Measurements from ENCODE around the gene NAGA.

DNA sequence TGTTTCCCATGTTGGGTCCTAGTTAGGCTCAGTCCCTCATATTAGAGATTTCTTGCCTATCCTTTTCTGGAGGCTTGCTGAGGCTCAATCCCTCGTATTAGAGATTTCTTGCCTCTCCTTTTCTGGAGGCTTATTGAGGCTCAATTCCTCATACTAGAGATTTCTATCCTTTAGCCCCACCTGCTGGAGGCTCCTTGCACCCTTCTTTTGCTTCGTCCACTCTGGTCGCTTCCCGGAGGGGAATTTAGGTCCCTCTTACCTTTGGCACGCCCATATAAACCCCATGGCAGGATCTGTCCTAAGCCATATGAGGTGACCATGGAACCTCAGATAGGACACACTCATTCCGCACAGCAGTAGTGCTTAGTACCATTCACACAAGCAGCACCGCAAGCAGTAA lies 44.1 kb upstream of the NAGA start:
- TF ChIP-seq, protein P1, sequence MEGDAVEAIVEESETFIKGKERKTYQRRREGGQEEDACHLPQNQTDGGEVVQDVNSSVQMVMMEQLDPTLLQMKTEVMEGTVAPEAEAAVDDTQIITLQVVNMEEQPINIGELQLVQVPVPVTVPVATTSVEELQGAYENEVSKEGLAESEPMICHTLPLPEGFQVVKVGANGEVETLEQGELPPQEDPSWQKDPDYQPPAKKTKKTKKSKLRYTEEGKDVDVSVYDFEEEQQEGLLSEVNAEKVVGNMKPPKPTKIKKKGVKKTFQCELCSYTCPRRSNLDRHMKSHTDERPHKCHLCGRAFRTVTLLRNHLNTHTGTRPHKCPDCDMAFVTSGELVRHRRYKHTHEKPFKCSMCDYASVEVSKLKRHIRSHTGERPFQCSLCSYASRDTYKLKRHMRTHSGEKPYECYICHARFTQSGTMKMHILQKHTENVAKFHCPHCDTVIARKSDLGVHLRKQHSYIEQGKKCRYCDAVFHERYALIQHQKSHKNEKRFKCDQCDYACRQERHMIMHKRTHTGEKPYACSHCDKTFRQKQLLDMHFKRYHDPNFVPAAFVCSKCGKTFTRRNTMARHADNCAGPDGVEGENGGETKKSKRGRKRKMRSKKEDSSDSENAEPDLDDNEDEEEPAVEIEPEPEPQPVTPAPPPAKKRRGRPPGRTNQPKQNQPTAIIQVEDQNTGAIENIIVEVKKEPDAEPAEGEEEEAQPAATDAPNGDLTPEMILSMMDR (IDR thresholded peaks at IDR 0.05; ENCODE audit: low read depth, low read length) = peak; percentile 37
- no peak for TF ChIP-seq EZH2phosphoT487 (IDR thresholded peaks at IDR 0.05; ENCODE audit: low read depth)

Data from OCI-LY3 (cell line).